RWPE2 (cell line): ENCODE data around the gene SUPT3H.

Experiments used
- ATAC-seq: fragments of 200-7000 bp; cut with Tn5 transposase; 3 replicates; pipeline ENCODE4 v1.9.1; 2021; ENCODE audit warnings: low read depth
- DNase-seq: peaks from one replicate; pipeline ENCODE4 v3.0.0-alpha.2; 2020; ENCODE audit warnings: low spot score
- H3K27ac ChIP-seq: fragments of 450-650 bp; 2 replicates; pipeline ENCODE4 v1.5.1; 2017; ENCODE audit warnings: mild to moderate bottlenecking; ENCODE audit not compliant: poor library complexity, severe bottlenecking
- H3K27me3 ChIP-seq: fragments of 250-450 bp; sonication (Bioruptor Pico); 2 replicates; pipeline ENCODE4 v1.5.1; 2021; ENCODE audit warnings: mild to moderate bottlenecking, moderate library complexity; ENCODE audit not compliant: insufficient read depth, poor library complexity, severe bottlenecking
- H3K36me3 ChIP-seq: fragments of 250-450 bp; sonication (Bioruptor Pico); 2 replicates; pipeline ENCODE4 v1.5.1; 2020; ENCODE audit warnings: low read depth, mild to moderate bottlenecking, moderate library complexity
- H3K4me1 ChIP-seq: fragments of 250-450 bp; sonication (Bioruptor Pico); 2 replicates; pipeline ENCODE4 v1.5.1; 2021; ENCODE audit warnings: mild to moderate bottlenecking, moderate library complexity; ENCODE audit not compliant: insufficient read depth, poor library complexity, severe bottlenecking
- H3K4me3 ChIP-seq: fragments of 250-450 bp; sonication (Bioruptor Pico); 2 replicates; pipeline ENCODE4 v1.5.1; 2021; ENCODE audit warnings: mild to moderate bottlenecking, moderate library complexity; ENCODE audit not compliant: severe bottlenecking
- H3K9me3 ChIP-seq: fragments of 250-450 bp; sonication (Bioruptor Pico); 2 replicates; pipeline ENCODE4 v1.5.1; 2021; ENCODE audit warnings: mild to moderate bottlenecking, moderate library complexity; ENCODE audit not compliant: severe bottlenecking
- TF ChIP-seq, protein P1 (sequence below): fragments of 450-650 bp; IDR thresholded peaks from one replicate; pipeline ENCODE4 v1.5.1; 2017; ENCODE audit warnings: mild to moderate bottlenecking, moderate library complexity; ENCODE audit not compliant: poor library complexity, severe bottlenecking

The SUPT3H gene

DNA sequence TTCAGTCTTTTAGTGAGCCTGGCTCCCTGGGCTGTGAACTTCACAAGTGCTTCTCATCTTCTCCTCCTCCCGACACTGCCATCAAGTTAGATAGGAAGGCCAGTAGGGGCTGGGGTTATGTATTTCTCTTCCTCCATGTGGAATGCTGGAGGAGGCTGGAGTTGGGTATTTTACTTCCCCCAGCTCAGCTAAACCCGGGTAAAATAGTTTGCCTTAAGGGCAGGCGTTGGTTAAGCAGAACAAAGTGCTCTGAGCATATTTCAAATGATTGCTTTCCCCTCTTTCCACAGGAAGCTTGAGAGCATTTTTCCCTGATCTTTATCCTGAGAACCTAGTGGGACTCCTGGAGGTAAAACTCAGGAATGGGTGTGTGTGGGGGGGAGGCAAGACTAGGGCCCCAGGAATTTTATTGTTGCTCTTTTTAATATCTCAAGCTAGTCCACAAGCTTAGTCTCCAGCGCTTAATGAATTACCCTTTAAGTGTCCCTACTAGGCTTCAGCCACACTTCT lies 16.9 kb upstream of the SUPT3H start:
- ATAC-seq (no peak), DNase-seq (no peak)
- H3K36me3 ChIP-seq: no peaks in the 10 kb centered on the region
- TF ChIP-seq, protein P1, sequence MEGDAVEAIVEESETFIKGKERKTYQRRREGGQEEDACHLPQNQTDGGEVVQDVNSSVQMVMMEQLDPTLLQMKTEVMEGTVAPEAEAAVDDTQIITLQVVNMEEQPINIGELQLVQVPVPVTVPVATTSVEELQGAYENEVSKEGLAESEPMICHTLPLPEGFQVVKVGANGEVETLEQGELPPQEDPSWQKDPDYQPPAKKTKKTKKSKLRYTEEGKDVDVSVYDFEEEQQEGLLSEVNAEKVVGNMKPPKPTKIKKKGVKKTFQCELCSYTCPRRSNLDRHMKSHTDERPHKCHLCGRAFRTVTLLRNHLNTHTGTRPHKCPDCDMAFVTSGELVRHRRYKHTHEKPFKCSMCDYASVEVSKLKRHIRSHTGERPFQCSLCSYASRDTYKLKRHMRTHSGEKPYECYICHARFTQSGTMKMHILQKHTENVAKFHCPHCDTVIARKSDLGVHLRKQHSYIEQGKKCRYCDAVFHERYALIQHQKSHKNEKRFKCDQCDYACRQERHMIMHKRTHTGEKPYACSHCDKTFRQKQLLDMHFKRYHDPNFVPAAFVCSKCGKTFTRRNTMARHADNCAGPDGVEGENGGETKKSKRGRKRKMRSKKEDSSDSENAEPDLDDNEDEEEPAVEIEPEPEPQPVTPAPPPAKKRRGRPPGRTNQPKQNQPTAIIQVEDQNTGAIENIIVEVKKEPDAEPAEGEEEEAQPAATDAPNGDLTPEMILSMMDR: no peak
- no peaks in the 10 kb centered on the region for H3K27me3 ChIP-seq
- H3K4me3 ChIP-seq: no peak overlapping the region
- no peak overlapping the region for H3K27ac ChIP-seq
- peaks cover 12% of the 10 kb centered on the region for H3K4me1 ChIP-seq
- H3K9me3 ChIP-seq: no peaks in the 10 kb centered on the region

DNA sequence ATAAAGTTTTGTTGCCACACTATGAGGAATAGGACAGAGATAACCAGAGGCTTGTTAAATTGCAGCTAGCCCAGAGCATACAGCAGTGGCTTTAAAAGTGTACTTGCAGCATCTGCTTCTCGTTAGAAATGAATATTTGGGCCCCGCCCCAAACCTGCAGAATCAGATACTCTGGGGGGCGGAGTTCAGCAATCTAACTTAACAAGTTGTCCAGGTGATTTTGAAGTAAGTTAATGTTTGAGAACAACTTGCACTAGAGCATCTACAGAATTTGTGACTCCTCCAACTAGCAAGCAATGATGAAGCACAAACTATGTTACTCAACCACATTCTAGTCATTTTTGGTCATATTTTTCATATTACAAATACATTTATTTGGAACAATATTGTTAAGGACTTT lies 10.6 kb upstream of the SUPT3H start:
- Histone ChIP-seq H3K27me3 (no peaks in the 10 kb centered on the region), H3K4me3 (no peak overlapping the region), H3K27ac (no peak overlapping the region), H3K36me3 (no peaks in the 10 kb centered on the region; the same call in 1 of the 2 replicates), H3K4me1 (no peaks in the 10 kb centered on the region), H3K9me3 (no peaks in the 10 kb centered on the region)
- TF ChIP-seq, protein P1: no peak
- ATAC-seq (no peak; the same call in 2 of the 3 replicates), DNase-seq (no peak)

DNA sequence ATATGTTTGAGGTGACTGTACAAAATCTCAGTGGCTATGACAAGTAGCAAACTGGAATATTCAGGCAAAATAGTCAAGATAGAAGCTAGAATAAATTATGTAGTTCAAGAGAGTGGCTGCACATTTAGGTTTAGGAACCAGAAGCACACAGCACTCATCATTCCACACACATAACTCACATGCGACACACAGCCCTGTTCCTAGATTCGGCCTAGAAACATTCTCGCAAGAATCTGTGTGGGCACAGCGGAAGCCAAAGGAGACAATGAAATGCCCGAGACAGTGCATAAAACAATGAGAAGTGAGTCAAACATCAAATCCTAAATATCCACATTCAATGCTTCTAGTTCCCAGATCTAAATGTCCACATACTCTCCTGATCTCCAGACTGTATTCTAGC lies 9.5 kb upstream of the SUPT3H start:
- no peaks in the 10 kb centered on the region for H3K4me1 ChIP-seq
- ATAC-seq (no peak), DNase-seq (no peak)
- H3K36me3 ChIP-seq: no peaks in the 10 kb centered on the region; the same call in 1 of the 2 replicates
- no peaks in the 10 kb centered on the region for H3K9me3 ChIP-seq
- TF ChIP-seq, protein P1: no peak
- H3K27me3 ChIP-seq: no peaks in the 10 kb centered on the region
- H3K4me3 ChIP-seq: no peak overlapping the region
- no peak overlapping the region for H3K27ac ChIP-seq

DNA sequence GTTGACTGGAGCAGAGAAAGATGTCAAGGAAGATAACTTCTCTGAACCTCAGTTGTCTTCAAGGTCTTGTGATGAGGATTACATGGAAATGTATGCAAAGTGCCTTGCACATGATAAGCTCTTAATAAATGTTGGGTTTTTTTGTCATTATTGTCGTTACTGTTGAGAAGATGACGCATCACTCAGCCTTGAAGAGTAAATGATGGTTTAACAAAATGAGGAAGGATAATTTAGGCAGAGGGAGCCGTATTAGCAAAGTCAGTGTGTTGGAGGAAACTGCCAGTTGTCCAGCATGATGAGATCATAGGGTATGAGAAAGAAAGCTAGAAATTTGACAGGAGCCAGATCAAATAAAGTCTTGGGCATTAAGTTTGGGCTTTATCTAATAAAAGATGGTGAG lies 8.8 kb upstream of the SUPT3H start:
- DNase-seq (no peak), ATAC-seq (no peak)
- TF ChIP-seq, protein P1: no peak
- no peak overlapping the region for H3K27ac ChIP-seq
- H3K4me3 ChIP-seq: no peak overlapping the region
- no peaks in the 10 kb centered on the region for H3K4me1 ChIP-seq
- no peaks in the 10 kb centered on the region; the same call in 1 of the 2 replicates for H3K36me3 ChIP-seq
- H3K27me3 ChIP-seq: no peaks in the 10 kb centered on the region
- no peaks in the 10 kb centered on the region for H3K9me3 ChIP-seq

DNA sequence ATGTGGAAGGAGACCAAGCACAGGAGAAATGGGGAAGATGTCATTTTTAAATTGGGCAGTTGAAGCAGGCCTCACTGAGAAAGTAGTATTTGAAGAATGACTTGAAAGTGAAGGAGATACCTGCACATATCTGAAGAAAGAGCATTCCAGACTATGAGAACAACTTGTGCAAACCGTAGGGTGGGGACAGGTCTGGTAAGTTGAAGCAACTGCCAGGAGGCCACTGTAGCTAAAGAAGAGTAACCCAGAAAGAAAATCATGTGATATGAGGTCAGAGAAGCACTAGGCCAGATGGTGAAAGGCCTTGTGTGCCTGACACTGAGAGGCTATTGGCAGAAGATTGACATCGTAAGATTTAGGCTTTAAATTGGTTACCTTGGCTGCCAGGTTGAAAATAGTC lies 4.7 kb upstream of the SUPT3H start:
- TF ChIP-seq, protein P1: no peak
- ATAC-seq: no peak
- H3K4me3 ChIP-seq: no peak overlapping the region

More for the DNA sequence above, 4.7 kb upstream of the SUPT3H start:
- Histone ChIP-seq H3K27ac (no peak overlapping the region), H3K4me1 (peaks cover 8% of the 10 kb centered on the region), H3K27me3 (no peaks in the 10 kb centered on the region), H3K9me3 (no peaks in the 10 kb centered on the region), H3K36me3 (no peaks in the 10 kb centered on the region)
- no peak for DNase-seq
